ENCODE measurements around the gene LONP2. TPM values are rescaled to one million over a fixed set of nuclear protein-coding genes. Genes with fewer than 3 reads are reported as not detected.

The LONP2 gene
- total RNA-seq, 1 donor from 2014 or later = 30.6 TPM

- H4K20me1 ChIP-seq (ENCODE audit: low read depth) = no peaks in the 10 kb centered on the region
- H3F3A ChIP-seq (ENCODE audit: low read depth) = no peaks in the 10 kb centered on the region
- DNase-seq (ENCODE audit: low spot score) = no peak
- Mint-ChIP-seq H3K27me3 (ENCODE audit: insufficient read depth, low read depth) (no peaks in the 10 kb centered on the region), H3K4me1 (peaks cover 2% of the 10 kb centered on the region), H3K27ac (no peak overlapping the region), H3K36me3 (no peaks in the 10 kb centered on the region), H3K4me3 (no peak overlapping the region), H3K9me3 (no peaks in the 10 kb centered on the region)
- no peak overlapping the region for H3K4me2 ChIP-seq
- no peaks in the 10 kb centered on the region for H3K79me2 ChIP-seq (ENCODE audit: low read depth)
- no peaks in the 10 kb centered on the region for H3K27me3 ChIP-seq
- no peak overlapping the region for H3K9ac ChIP-seq
- no peak overlapping the region for H2AFZ ChIP-seq (replicated peaks)
- no peak overlapping the region for H3K27ac ChIP-seq
- TF ChIP-seq EZH2phosphoT487 (IDR thresholded peaks at IDR 0.05) (no peak), CTCF (IDR thresholded peaks at IDR 0.05) (no peak), EZH2 (IDR thresholded peaks at IDR 0.05) (no peak)
- H3K36me3 ChIP-seq = no peaks in the 10 kb centered on the region
- H3K4me3 ChIP-seq = no peak overlapping the region
- H3K4me1 ChIP-seq = no peaks in the 10 kb centered on the region
- H3K9me3 ChIP-seq (ENCODE audit: low read depth) = no peaks in the 10 kb centered on the region
These were observed 37.4 kb upstream of the LONP2 start for GRCh38 chr16:48206594-48207242.

- no peak for DNase-seq (ENCODE audit: low spot score)
- no peak overlapping the region for H3K27ac ChIP-seq
- Mint-ChIP-seq H3K9me3 (no peaks in the 10 kb centered on the region), H3K27ac (no peak overlapping the region), H3K4me1 (peaks cover 7% of the 10 kb centered on the region), H3K36me3 (no peaks in the 10 kb centered on the region), H3K4me3 (no peak overlapping the region), H3K27me3 (ENCODE audit: insufficient read depth, low read depth) (peaks cover 8% of the 10 kb centered on the region)
- TF ChIP-seq EZH2phosphoT487 (IDR thresholded peaks at IDR 0.05) (no peak), CTCF (IDR thresholded peaks at IDR 0.05) (no peak), EZH2 (IDR thresholded peaks at IDR 0.05) (no peak)
- H2AFZ ChIP-seq (replicated peaks) = no peak overlapping the region
- H3K4me3 ChIP-seq = no peak overlapping the region
- no peak overlapping the region for H3K9ac ChIP-seq
- no peaks in the 10 kb centered on the region for H4K20me1 ChIP-seq (ENCODE audit: low read depth)
- H3K36me3 ChIP-seq = no peaks in the 10 kb centered on the region
- no peak overlapping the region for H3K4me2 ChIP-seq
- no peaks in the 10 kb centered on the region for H3F3A ChIP-seq (ENCODE audit: low read depth)
- H3K9me3 ChIP-seq (ENCODE audit: low read depth) = no peaks in the 10 kb centered on the region
- H3K79me2 ChIP-seq (ENCODE audit: low read depth) = no peaks in the 10 kb centered on the region
- no peaks in the 10 kb centered on the region for H3K27me3 ChIP-seq
- H3K4me1 ChIP-seq = no peaks in the 10 kb centered on the region
These were observed 33.4 kb upstream of the LONP2 start for GRCh38 chr16:48210747-48211146.

GRCh38 chr16:48212033-48212432, 32.1 kb upstream of the LONP2 start:
- Mint-ChIP-seq H3K27ac (no peak overlapping the region), H3K4me1 (peaks cover 7% of the 10 kb centered on the region), H3K27me3 (ENCODE audit: insufficient read depth, low read depth) (peaks cover 8% of the 10 kb centered on the region), H3K4me3 (no peak overlapping the region), H3K9me3 (no peaks in the 10 kb centered on the region), H3K36me3 (no peaks in the 10 kb centered on the region)
- Histone ChIP-seq H3K36me3 (no peaks in the 10 kb centered on the region), H3K4me3 (no peak overlapping the region), H3K4me1 (no peaks in the 10 kb centered on the region), H3F3A (ENCODE audit: low read depth) (no peaks in the 10 kb centered on the region), H3K9ac (no peak overlapping the region), H3K27ac (no peak overlapping the region), H4K20me1 (ENCODE audit: low read depth) (no peaks in the 10 kb centered on the region), H3K79me2 (ENCODE audit: low read depth) (no peaks in the 10 kb centered on the region), H3K9me3 (ENCODE audit: low read depth) (no peaks in the 10 kb centered on the region), H3K4me2 (no peak overlapping the region), H2AFZ (replicated peaks) (no peak overlapping the region), H3K27me3 (no peaks in the 10 kb centered on the region)
- no peak for DNase-seq (ENCODE audit: low spot score)
- no peak for TF ChIP-seq EZH2phosphoT487 (IDR thresholded peaks at IDR 0.05)

- H3K79me2 ChIP-seq (ENCODE audit: low read depth) = no peaks in the 10 kb centered on the region
- H3K27me3 ChIP-seq = no peaks in the 10 kb centered on the region
- no peak overlapping the region for H3K4me3 ChIP-seq
- H4K20me1 ChIP-seq (ENCODE audit: low read depth) = no peaks in the 10 kb centered on the region
- peaks cover 8% of the 10 kb centered on the region for H3K27me3 Mint-ChIP-seq (ENCODE audit: insufficient read depth, low read depth)
- no peaks in the 10 kb centered on the region for H3K9me3 Mint-ChIP-seq
- no peak for TF ChIP-seq EZH2 (IDR thresholded peaks at IDR 0.05)
- TF ChIP-seq EZH2phosphoT487 (IDR thresholded peaks at IDR 0.05) = no peak
- no peak for TF ChIP-seq CTCF (IDR thresholded peaks at IDR 0.05)
- no peaks in the 10 kb centered on the region for H3K36me3 ChIP-seq
- H3K27ac ChIP-seq = no peak overlapping the region
- no peaks in the 10 kb centered on the region for H3K4me1 ChIP-seq
- H3K9ac ChIP-seq = no peak overlapping the region
- H3K9me3 ChIP-seq (ENCODE audit: low read depth) = no peaks in the 10 kb centered on the region
- no peak for DNase-seq (ENCODE audit: low spot score)
- H3K4me3 Mint-ChIP-seq = no peak overlapping the region
- H3K4me1 Mint-ChIP-seq = peaks cover 7% of the 10 kb centered on the region
- no peak overlapping the region for H3K4me2 ChIP-seq
- no peaks in the 10 kb centered on the region for H3K36me3 Mint-ChIP-seq
- H2AFZ ChIP-seq (replicated peaks) = no peak overlapping the region
- H3F3A ChIP-seq (ENCODE audit: low read depth) = no peaks in the 10 kb centered on the region
- no peak overlapping the region for H3K27ac Mint-ChIP-seq
These were observed 28.4 kb upstream of the LONP2 start for GRCh38 chr16:48215738-48216137.

Data from neural progenitor cell (in vitro differentiated cells).